ENCODE results near the gene KRT28.

Gene KRT28, protein sequence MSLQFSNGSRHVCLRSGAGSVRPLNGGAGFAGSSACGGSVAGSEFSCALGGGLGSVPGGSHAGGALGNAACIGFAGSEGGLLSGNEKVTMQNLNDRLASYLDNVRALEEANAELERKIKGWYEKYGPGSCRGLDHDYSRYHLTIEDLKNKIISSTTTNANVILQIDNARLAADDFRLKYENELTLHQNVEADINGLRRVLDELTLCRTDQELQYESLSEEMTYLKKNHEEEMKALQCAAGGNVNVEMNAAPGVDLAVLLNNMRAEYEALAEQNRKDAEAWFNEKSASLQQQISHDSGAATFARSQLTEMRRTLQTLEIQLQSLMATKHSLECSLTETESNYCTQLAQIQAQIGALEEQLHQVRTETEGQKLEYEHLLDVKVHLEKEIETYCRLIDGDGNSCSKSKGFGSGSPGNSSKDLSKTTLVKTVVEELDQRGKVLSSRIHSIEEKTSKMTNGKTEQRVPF

DNA sequence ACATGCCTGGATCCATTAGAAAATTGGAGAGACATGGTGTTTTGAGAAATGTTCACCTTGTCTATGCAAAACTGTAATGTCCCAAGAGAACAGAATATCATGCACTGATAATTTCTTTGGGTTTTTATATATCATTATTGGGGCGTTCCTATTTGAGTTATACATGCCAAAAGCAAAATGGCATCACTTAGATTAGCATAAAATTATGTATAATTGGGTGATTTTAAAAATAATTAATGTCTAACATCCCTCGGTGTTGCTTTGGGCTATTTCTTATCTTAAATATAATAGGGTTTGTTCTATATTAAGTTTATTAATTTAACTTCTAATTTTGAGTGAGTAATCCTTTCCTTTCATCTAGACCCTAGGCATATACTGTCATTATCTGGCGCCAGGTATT, at the start of gene KRT28:
Gene KRT28, minus strand, starts transcription at position 101 of the 400 bp plus-strand sequence. Its CDS starts 66 bp downstream, at position 35.
- no peak for DNase-seq

DNA sequence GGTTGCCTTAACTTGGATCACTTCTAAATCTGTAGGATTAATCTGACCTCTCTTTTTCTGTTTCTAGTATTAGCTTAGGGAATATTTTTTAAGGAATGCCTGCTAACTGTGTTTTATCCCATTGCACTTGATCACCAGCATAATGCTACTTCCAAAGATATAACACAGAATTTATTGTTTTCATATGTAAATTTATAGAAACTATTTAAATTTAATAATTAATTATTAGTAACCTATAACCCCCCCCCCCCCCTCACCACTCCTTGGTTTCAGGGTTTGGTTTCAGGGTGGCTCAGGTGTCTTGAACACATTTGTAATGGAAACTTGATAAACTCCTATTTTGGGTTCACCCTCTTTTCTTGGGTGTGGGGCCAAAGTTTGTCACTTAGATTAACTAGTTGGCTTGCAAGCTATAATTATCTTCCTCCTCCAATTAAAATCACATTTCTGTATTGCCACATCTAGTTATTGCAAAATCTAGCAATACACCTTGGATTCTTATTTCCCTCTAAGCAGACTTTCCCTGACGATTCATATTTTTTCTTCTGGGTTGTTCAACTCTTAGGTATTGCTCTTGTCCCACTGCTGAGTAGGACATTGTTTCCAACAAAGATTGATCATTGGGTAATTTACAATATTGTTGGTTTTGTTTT, 49.0 kb upstream of the KRT28 start:
- DNase-seq: no peak

DNA sequence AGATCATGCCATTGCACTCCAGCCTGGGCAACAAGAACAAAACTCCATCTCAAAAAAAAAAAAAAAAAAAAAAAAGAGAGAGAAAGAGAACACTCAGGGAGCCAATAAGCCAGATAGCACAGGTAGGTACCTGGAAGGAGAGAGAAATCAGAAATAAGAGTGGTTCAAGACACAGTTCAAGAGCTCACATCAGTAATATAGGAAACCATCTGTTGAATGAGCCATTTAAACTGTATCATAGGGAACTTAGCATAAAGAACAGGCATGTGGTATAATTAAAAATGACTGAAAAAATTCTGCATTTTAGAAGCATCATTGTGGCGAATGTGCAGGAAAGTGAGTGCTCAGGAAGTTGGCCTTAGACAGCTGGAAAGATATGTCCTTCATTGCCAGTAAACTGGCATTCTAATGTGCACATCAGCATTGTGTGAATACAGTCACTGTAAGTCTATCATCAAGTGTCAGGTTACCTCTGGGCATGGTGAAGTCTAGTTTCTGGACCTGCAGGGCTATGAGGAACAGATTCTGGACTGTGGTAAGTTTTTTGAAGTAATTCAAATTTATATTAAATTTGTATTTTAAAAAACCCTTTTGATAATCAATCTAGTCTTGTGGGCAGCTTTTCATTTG, 46.9 kb upstream of the KRT28 start:
- no peak for DNase-seq

DNA sequence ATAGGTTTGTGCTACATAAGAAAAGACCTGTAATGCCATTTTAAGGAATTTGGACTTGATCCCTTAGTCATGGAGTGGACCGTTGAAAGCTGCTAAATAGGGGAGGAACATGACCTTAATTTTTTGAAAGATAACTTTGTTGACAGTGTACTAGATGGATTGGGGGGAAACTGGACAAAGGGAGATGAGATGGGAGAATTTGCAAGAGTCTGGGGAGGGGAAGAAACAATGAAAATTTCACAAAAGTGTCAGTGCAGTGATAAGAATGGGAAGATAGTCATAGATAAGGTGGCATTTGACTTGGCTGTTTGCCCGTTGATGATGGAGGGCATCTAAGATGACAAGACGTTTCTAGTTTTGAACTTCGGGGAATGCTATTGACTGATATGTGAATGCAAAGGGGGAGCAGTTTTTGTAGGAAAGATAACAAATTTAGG, 44.9 kb upstream of the KRT28 start:
- no peak for DNase-seq

DNA sequence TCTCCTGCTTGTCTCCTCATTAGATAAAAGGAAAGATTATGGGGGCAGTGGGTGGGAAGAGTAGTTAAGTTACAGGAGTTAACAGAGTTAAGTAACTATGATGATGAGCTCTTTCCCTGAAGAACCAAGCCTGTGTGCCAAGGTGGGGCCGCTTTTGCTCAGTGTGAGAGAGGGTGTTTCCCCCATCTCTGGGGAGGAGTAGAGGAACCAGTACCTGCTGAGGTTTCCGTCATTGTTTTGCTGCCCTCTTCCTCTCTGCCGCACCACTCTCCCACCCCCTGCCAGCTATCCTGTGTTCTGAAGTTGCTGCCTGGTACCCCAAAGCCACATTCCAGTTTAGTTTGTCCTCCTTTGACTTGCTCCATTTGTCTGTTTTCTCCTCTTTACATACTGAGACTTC, 43.5 kb upstream of the KRT28 start:
- DNase-seq: no peak

DNA sequence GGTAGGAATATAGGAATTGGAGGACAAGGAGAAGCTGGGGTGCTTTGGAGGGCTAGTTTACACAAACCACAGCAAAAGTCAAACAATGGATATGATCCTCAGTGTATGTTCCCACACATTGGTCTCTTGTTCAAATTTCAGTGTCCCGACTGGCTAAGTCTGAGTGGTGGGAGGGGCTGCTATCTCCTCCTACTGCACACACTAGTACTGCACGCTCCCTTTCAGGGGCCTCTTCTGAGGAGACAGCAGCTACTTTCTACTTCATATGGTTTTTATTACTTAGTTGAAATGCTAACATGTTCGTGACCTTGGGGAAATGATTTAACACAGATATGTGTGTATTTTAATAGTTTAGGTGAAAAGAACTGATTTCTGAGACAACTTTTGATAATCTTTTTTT, 41.5 kb upstream of the KRT28 start:
- no peak for DNase-seq

DNA sequence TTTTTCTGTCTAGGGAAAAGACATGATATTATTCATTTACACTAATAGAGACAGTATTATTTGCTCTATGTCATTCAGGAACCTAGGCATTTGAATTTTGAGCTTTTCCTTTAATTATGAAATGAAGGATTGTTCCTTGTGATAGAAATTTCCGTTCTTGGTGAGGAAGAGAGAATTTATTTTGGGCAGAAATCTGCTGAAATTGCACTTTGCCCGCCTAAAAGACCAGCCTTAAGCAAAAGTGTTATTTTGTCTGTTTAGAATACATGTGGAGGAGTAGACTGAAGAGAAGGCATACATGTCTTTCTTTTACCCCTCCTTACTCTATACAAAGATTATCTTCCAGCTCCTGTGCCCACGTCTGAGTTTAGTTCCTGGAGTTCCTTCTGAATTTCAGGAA, 39.4 kb upstream of the KRT28 start:
- DNase-seq: no peak

DNA sequence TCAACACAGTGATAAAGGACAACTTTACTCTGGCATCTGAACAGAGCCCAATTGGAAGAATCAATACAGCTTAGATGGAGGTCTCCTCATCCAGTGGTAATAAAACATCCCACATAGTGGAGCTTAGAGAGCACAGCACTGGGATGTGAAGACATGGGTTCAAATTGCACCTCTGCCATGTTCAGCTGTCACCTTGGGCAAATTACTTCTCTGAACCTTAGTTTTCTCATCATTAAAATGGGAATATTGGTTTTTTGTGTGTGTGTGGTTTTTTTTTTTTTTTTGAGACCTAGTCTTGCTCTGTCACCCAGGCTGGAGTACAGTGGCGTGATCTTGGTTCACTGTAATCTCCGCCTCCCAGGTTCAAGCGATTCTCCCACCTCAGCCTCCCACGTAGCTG, 36.3 kb upstream of the KRT28 start:
- no peak for DNase-seq

DNA sequence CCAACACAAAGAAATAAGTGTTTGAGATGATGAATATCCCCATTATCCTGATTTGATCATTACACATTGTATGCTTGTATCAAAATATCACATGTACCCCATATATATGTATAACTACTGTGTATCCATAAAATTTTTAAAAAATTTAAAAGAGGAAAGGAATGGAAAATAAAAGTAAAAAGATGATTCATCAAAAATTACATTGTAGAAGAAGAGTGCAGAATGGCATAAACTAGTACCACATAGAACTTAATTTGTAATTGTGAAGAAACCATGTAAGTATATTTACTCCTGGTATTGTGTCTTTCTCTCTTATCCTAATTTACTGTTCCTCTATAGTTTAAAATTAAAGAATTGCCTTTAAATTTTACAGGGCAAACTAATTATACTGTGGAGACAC, 34.1 kb upstream of the KRT28 start:
- DNase-seq: no peak

DNA sequence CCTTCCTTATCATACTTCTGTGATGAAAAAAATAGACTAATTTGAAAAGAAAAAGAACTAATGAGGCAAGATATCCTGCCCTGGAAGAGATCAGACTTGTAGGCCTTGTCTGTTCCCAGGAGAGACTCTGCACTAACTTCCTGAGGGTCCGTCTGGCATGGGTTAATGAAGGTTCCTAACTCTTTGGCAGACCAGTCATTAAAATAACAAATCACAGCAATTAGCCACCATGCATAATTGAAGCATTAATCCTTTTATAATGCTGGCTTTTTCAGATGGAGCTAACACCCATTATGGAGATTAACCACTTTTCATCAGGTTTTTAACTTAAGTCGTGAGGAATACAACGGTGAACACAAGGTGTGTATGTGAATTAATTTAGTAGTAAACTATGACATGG, 33.1 kb upstream of the KRT28 start:
- no peak for DNase-seq

DNA sequence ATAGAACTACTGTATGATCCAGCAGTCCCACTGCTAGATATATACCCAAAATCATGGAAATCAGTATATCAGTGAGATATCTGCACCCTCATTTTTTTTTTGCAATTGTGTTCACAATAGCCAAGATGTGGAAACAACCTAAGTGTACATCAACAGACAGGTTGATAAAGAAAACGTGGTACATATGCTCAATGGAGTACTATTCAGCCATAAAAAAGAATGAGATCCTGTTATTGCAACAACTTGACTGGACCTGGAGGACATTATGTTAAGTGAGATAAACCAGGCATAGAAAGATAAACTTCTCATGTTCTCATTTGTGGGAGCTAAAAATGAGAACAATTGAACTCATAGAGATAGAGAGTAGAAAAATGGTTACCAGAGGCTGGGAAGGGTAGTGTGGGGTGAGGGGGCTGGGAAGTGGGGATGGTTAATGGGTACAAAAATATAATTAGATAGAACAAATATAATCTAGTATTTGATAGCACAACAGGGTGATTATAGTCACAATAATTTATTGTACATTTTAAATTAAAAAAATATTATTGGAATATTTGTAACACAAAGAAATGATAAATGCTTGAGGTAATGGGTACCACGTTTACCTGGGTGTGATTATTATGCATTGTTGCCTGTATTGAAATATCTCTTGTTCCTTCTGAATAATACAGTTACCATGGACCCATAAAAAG, 30.5 kb upstream of the KRT28 start:
- no peak for DNase-seq

DNA sequence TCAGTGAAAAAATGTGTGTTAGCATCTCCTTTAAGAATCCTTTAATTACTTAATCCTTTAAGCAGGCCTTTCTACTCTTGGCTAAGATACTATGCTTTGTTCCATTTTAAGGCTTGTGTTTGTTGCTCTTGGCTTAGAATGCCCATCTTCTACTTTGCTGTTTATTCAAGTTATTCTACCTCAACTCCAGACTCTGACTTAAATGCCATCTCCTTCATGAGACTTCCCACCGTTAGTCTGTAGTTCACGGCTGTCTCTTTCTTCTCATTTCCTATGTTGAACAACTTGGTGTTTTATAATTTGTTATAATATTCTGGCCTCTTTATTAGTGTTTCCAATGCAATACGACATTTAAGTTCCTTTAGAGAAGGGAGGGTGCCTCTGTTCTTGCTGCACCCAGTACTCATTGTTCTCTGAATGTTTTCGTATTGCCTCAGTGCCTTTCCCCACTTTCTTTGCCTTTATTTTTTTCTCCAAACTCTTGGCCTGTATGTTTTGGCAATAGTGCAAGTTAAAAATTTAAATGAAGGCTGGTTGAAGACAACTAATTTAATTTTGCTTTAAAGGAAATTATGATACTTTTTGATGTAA, 28.8 kb upstream of the KRT28 start:
- DNase-seq: no peak

DNA sequence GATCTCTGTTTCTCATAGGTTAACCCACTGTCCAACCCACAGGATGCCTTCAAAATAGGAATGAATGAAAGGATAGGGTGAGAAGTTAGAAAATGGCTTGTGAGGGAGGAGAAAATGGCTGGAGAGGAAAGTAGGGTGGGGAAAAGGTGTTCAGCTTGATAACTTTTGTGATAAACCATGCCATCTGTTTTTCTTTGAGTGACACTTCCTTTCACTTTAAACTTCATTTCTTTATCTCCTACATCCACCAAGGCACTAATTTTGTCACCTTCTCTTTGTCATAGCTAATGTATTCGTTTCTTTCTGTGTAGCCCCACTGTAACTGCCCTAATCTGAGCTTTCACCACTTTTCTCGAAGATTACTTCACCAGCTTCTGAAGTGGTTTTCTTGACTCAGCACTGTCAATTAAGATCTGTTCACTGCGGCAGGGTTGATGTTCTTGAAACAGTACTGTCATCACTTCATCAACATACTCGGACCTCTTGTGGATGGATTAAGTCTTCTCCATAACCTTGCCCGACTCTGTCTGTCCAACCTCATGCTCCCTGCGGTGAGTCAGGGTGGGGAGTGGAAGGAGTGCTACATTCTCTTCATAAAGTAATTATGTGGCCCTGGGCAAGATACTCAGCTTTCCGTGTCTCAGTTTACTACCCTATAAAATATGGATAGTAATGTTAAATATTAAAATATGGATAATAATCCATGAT, 28.1 kb upstream of the KRT28 start:
- no peak for DNase-seq

DNA sequence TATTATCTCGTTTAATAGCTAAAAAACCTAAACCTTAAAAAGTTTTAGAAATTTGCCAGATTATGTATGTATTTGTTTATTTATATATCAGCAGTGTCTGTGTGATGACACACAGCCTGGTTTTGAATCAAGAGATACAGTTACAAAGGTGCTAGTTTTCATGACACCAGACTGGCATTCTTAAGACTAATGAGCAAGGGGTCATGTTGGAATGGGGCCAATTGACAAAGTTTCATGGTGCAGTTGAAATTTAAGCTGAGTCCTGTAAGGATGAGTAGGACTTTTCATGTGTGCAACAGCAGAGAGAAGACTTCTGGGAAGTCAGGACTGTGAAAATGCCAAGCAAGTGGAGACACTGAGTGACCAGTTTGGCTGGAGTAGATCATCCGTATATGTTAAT, 25.8 kb upstream of the KRT28 start:
- DNase-seq: no peak

DNA sequence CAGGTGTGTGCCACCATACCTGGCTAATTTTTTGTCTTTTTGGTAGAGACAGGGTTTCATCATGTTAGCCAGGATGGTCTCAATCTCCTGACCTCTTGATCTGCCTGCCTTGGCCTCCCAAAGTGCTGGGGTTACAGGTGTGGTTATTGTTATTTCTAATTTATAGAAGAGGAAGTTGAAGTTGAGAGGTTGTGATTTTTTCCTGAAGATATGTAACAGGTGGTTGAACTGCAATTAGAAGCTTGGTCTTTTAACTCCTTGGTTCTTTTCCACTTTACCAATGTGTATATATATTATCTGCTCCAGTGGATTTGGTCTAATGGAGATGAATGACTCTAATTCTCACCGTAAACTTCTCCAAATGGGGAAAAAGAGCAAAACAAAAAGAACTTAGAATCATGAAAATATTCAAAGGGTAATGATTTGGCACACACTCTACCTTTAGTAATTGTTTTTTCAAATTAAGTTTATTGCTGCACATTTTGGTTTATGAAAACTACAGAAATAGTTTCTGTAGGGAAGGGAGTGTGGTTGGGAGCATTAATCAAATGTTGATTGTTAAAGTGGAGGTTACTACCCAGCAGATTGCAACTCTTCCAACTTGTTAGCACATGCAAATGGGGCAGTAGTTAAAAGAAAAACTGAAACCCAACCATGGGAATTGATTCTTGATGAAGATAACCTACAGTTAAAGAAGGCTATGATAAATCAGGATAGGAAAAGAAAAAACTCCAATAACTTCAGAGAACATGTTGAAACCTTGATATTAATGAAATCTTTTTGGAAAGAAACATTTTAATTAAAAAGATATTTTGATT, 24.5 kb upstream of the KRT28 start:
- no peak for DNase-seq

DNA sequence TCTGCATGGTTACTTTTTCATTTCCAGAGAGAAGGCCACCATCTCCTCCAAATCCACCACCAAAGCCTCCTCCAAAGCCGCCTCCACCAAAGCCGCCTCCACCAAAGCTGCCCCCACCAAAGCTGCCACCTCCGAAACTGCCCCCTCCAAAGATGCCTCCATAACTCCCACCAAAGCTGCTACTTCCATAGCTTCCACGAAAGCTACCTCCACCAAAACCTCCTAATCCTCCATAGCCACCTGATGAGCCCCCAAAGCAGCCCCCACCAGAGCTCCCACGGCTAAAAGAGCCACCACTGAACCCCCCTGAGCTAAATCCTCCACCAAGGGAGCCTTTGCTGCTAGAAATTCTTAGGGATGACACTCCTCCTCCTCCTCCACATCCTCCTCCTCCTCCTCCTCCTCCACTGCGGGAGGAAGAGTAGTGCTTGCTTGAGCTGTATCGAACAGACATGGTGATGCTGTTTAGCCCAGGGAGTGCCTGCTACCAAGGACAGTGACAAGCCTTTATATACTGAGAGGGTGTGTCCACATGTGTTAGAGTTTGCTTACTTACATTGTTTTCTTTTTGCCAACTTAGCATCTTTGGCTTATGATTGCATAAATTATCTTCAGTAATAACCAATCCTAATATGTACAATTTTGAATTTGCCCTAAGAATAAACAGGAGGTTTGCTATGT, 22.5 kb upstream of the KRT28 start, which contains the start of gene KRT10:
Gene KRT10, minus strand, starts transcription at position 483 of the 681 bp plus-strand sequence. Its CDS starts 29 bp downstream, at position 454.
- DNase-seq: no peak

DNA sequence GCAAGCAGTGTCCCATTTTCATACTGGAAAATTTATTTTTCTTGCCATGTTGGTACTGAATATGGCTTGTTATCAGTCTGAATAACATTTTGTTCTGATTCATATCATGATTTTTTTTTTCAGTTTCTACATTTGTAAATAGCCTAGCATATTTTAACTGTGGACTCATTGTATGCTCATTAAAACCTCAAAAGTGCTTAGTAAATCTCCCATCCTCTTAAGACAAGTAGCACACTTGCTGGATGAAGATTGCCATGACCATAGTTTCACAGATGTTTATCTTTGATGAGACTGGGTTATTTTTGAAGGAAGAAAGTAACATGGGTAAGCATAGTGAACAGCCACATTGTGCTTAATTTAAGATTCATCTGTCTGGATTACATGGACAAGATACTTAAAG, 21.8 kb upstream of the KRT28 start:
- DNase-seq: no peak

DNA sequence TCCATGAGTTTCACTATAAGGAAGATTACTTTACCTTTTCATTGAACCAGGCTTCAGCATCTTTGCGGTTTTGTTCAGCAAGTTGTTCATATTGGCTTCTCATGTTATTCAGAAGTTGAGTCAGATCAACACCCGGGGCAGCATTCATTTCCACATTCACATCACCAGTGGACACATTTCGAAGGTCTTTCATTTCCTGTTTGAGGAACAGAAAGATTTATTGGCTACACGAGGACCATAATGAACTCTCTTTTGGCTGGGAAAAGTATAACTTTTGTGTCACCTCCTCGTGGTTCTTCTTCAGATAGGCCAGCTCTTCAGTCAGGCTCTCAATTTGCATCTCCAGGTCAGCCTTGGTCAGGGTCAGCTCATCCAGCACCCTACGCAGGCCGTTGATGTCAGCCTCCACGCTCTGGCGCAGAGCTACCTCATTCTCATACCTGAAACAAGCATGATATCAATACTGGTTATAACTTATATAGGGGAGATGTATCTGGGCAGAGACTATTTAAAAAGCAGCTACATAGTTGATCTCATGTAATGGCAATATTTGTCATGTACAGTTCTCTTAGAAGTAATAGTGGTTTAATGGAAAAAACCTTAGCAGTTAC, 20.6 kb upstream of the KRT28 start:
- no peak for DNase-seq

DNA sequence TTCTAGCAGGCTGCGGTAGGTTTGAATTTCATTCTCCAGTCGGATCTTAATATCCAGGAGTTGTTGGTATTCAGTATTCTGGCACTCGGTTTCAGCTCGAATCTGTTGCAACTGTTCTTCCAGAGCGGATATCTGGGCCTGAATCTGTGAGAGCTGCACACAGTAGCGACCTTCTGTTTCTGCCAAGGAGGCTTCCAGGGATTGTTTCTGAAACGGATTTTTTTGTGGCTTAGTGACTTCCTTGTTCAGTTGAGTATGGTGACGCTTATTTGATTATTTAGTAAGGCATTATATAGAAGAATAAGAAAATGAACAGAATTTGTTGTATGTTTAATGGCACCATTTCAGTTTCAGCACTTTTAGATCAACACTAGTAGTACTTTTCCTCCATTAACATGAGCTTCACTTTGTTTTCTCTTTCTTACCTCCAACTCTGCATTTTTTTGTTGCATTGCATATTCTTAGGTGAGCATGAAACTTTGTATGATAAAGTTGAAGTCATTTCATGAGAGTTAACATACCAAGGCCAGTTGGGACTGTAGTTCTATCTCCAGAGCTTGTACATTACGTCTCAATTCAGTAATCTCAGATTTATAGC, 19.9 kb upstream of the KRT28 start:
- DNase-seq: no peak
